Gastroesophageal sphincter (tissue), 3 donors: ENCODE results near the gene ANKS1B.

ENCODE experiments used
- EP300 ChIP-seq: sonication (generic); formaldehyde crosslinking; IDR thresholded peaks from one replicate; pipeline ENCODE4 v1.6.1; 2017; ENCODE audit warnings: antibody characterized with exemption, mild to moderate bottlenecking
- POLR2A ChIP-seq, 2 donors: fragments of 450-650 bp; IDR thresholded peaks; one replicate each; pipeline ENCODE4 v1.6.1; 2017; ENCODE audit warnings: antibody characterized with exemption in 2 of 2, mild to moderate bottlenecking in 2 of 2, moderate library complexity in 1 of 2
- POLR2AphosphoS5 ChIP-seq: sonication (generic); formaldehyde crosslinking; IDR thresholded peaks from one replicate; pipeline ENCODE4 v1.6.1; 2017; ENCODE audit warnings: antibody characterized with exemption
- TF ChIP-seq, protein P1 (sequence below), 4 experiments: fragments of 200-600 bp in 2 of 4; fragments of 450-650 bp in 2 of 4; sonication (generic) in 1 of 4; IDR thresholded peaks; one replicate each; pipeline ENCODE4 v1.5.1; 2017 to 2019; ENCODE audit warnings: antibody characterized with exemption in 4 of 4, mild to moderate bottlenecking in 2 of 4, moderate library complexity in 2 of 4

GRCh38 chr12:99976762-99977161 lies 8.0 kb downstream of the ANKS1B start:
- TF ChIP-seq, protein P1, sequence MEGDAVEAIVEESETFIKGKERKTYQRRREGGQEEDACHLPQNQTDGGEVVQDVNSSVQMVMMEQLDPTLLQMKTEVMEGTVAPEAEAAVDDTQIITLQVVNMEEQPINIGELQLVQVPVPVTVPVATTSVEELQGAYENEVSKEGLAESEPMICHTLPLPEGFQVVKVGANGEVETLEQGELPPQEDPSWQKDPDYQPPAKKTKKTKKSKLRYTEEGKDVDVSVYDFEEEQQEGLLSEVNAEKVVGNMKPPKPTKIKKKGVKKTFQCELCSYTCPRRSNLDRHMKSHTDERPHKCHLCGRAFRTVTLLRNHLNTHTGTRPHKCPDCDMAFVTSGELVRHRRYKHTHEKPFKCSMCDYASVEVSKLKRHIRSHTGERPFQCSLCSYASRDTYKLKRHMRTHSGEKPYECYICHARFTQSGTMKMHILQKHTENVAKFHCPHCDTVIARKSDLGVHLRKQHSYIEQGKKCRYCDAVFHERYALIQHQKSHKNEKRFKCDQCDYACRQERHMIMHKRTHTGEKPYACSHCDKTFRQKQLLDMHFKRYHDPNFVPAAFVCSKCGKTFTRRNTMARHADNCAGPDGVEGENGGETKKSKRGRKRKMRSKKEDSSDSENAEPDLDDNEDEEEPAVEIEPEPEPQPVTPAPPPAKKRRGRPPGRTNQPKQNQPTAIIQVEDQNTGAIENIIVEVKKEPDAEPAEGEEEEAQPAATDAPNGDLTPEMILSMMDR (IDR thresholded peaks at IDR 0.05): no peak
- TF ChIP-seq EP300: no peak
- no peak for TF ChIP-seq POLR2A (IDR thresholded peaks at IDR 0.05)
- TF ChIP-seq POLR2AphosphoS5: no peak
